Activated CD8-positive, alpha-beta memory T cell treated with anti-CD3 and anti-CD28 coated beads for 48 hours (primary cell): ENCODE data around the gene CCDC117.

ENCODE experiments used
- DNase-seq, 3 experiments: peaks; one replicate each; pipeline ENCODE4 v3.0.0-alpha.2; 2020; ENCODE audit warnings: low read depth in 2 of 3, low spot score in 2 of 3

Gene CCDC117

GRCh38 chr22:28829358-28830181 is 57.1 kb downstream of the CCDC117 start:
- DNase-seq, result peak in 2 of 3 experiments; percentile 20 to 60

GRCh38 chr22:28830441-28830840 is 57.9 kb downstream of the CCDC117 start:
- no peak for DNase-seq

- no peak for DNase-seq
These were observed 58.9 kb downstream of the CCDC117 start for GRCh38 chr22:28831140-28832072.

GRCh38 chr22:28832731-28833130 is 60.2 kb downstream of the CCDC117 start:
- DNase-seq, result no peak

- DNase-seq, result no peak
These were observed 60.9 kb downstream of the CCDC117 start for GRCh38 chr22:28833276-28833923.

- no peak for DNase-seq
These were observed 63.2 kb downstream of the CCDC117 start for GRCh38 chr22:28835630-28836189.

GRCh38 chr22:28837640-28838039 is 65.1 kb downstream of the CCDC117 start:
- DNase-seq, result no peak
